HEK293 (cell line): ENCODE measurements around the gene SAG.

Source experiments
- CTCF ChIA-PET: fragments of 350-600 bp; formaldehyde crosslinking; extraction: SDS; loops from one replicate; lab custom pipeline; 2021; ENCODE audit warnings: antibody characterized with exemption; lab: Yijun Ruan, JAX
- POLR2A ChIA-PET: fragments of 300-600 bp; formaldehyde crosslinking; extraction: SDS; loops from one replicate; lab custom pipeline; 2020; ENCODE audit warnings: antibody characterized with exemption, inconsistent platforms; lab: Yijun Ruan, JAX
- H3K27ac ChIP-seq: fragments of 200-500 bp; sonication (Bioruptor generic); 2 replicates; pipeline ENCODE4 v1.5.1; 2014; ENCODE audit warnings: low read depth, low read length, control low read depth, inconsistent platforms; ENCODE audit errors: extremely low read depth
- H3K36me3 ChIP-seq, 2 experiments: fragments of 200-500 bp in 1 of 2; sonication (Bioruptor generic) in 1 of 2; 1 replicate in 1 of 2; 2 replicates in 1 of 2; pipeline ENCODE4 v1.5.1; 2014 to 2017; ENCODE audit warnings: inconsistent platforms in 2 of 2, low read length in 2 of 2; ENCODE audit not compliant: control insufficient read depth in 2 of 2, insufficient read depth in 1 of 2
- H3K4me1 ChIP-seq: fragments of 200-500 bp; sonication (Bioruptor generic); 2 replicates; pipeline ENCODE4 v1.5.1; 2014; ENCODE audit warnings: mild to moderate bottlenecking, low read length, inconsistent platforms; ENCODE audit not compliant: control insufficient read depth, insufficient read depth
- H3K4me3 ChIP-seq: 2 replicates; pipeline ENCODE4 v1.5.1; 2011; ENCODE audit warnings: low read depth, mild to moderate bottlenecking, control low read depth, low read length, moderate library complexity
- H3K9me3 ChIP-seq: fragments of 200-500 bp; sonication (Bioruptor generic); 2 replicates; pipeline ENCODE4 v1.5.1; 2014; ENCODE audit warnings: low read depth, low read length, inconsistent platforms; ENCODE audit not compliant: control insufficient read depth, insufficient read depth
- GLI4 ChIP-seq: fragments of 450-650 bp; formaldehyde crosslinking; IDR thresholded peaks from 2 replicates; pipeline ENCODE4 v1.5.1; 2016; ENCODE audit warnings: missing biosample characterization, missing genetic modification characterization
- KLF7 ChIP-seq: fragments of 450-650 bp; formaldehyde crosslinking; IDR thresholded peaks from 2 replicates; pipeline ENCODE4 v1.5.1; 2016; ENCODE audit warnings: missing biosample characterization, missing genetic modification characterization, borderline replicate concordance
- PBX3 ChIP-seq: sonication (generic); formaldehyde crosslinking; IDR thresholded peaks from 2 replicates; pipeline ENCODE4 v1.8.1; 2022; ENCODE audit warnings: mild to moderate bottlenecking, moderate library complexity, missing genetic modification reagents
- REPIN1 ChIP-seq: fragments of 450-650 bp; formaldehyde crosslinking; IDR thresholded peaks from 2 replicates; pipeline ENCODE4 v1.5.1; 2017; ENCODE audit warnings: missing biosample characterization, missing genetic modification characterization, low read depth
- SP7 ChIP-seq: fragments of 450-650 bp; formaldehyde crosslinking; IDR thresholded peaks from 2 replicates; pipeline ENCODE4 v1.5.1; 2016; ENCODE audit warnings: missing biosample characterization, missing genetic modification characterization
- TRIM28 ChIP-seq: IDR thresholded peaks from 2 replicates; pipeline ENCODE4 v1.6.1; 2011; ENCODE audit warnings: low read length, control low read depth, borderline replicate concordance
- ZFP3 ChIP-seq: fragments of 450-650 bp; formaldehyde crosslinking; IDR thresholded peaks from 2 replicates; pipeline ENCODE4 v1.5.1; 2016; ENCODE audit warnings: low read depth, missing biosample characterization, missing genetic modification characterization
- ZFP41 ChIP-seq: fragments of 450-650 bp; formaldehyde crosslinking; IDR thresholded peaks from 2 replicates; pipeline ENCODE4 v1.5.1; 2016; ENCODE audit warnings: missing biosample characterization, missing genetic modification characterization, borderline replicate concordance
- ZNF132 ChIP-seq: fragments of 450-650 bp; formaldehyde crosslinking; IDR thresholded peaks from 2 replicates; pipeline ENCODE4 v1.5.1; 2017; ENCODE audit warnings: missing biosample characterization, missing genetic modification characterization, borderline replicate concordance
- ZNF133 ChIP-seq: fragments of 450-650 bp; formaldehyde crosslinking; IDR thresholded peaks from 2 replicates; pipeline ENCODE4 v1.5.1; 2016; ENCODE audit warnings: missing biosample characterization, missing genetic modification characterization
- ZNF23 ChIP-seq: fragments of 450-650 bp; formaldehyde crosslinking; IDR thresholded peaks from 2 replicates; pipeline ENCODE4 v1.5.1; 2016; ENCODE audit warnings: missing biosample characterization, missing genetic modification characterization, borderline replicate concordance
- ZNF248 ChIP-seq: fragments of 450-650 bp; formaldehyde crosslinking; IDR thresholded peaks from 2 replicates; pipeline ENCODE4 v1.5.1; 2017; ENCODE audit warnings: missing biosample characterization, missing genetic modification characterization
- ZNF311 ChIP-seq: fragments of 450-650 bp; formaldehyde crosslinking; IDR thresholded peaks from 2 replicates; pipeline ENCODE4 v1.5.1; 2017; ENCODE audit warnings: missing biosample characterization, missing genetic modification characterization, borderline replicate concordance
- ZNF561 ChIP-seq: fragments of 450-650 bp; IDR thresholded peaks from 2 replicates; pipeline ENCODE4 v1.5.1; 2018; ENCODE audit warnings: missing biosample characterization, missing genetic modification characterization, borderline replicate concordance
- ZNF664 ChIP-seq: fragments of 450-650 bp; formaldehyde crosslinking; IDR thresholded peaks from 2 replicates; pipeline ENCODE4 v1.5.1; 2016; ENCODE audit warnings: missing biosample characterization, missing genetic modification characterization
- ZNF670 ChIP-seq: fragments of 450-650 bp; formaldehyde crosslinking; IDR thresholded peaks from 2 replicates; pipeline ENCODE4 v1.5.1; 2016; ENCODE audit warnings: missing biosample characterization, missing genetic modification characterization, low read depth
- ZNF677 ChIP-seq: fragments of 450-650 bp; IDR thresholded peaks from 2 replicates; pipeline ENCODE4 v1.5.0; 2018; ENCODE audit warnings: missing biosample characterization, mild to moderate bottlenecking, missing genetic modification characterization, moderate library complexity
- ZNF692 ChIP-seq: fragments of 450-650 bp; formaldehyde crosslinking; IDR thresholded peaks from 2 replicates; pipeline ENCODE4 v1.5.1; 2016; ENCODE audit warnings: missing biosample characterization, missing genetic modification characterization
- ZNF768 ChIP-seq: fragments of 450-650 bp; formaldehyde crosslinking; IDR thresholded peaks from 2 replicates; pipeline ENCODE4 v1.5.1; 2018; ENCODE audit warnings: missing biosample characterization, mild to moderate bottlenecking, missing genetic modification characterization
- ZSCAN16 ChIP-seq: fragments of 450-650 bp; formaldehyde crosslinking; IDR thresholded peaks from 2 replicates; pipeline ENCODE4 v1.5.1; 2016; ENCODE audit warnings: missing biosample characterization, missing genetic modification characterization
- ZSCAN30 ChIP-seq: fragments of 450-650 bp; IDR thresholded peaks from 2 replicates; pipeline ENCODE4 v1.5.1; 2018; ENCODE audit warnings: missing biosample characterization, mild to moderate bottlenecking, missing genetic modification characterization, moderate library complexity
- TF ChIP-seq, protein P1 (sequence below): fragments of 450-650 bp; formaldehyde crosslinking; IDR thresholded peaks from 2 replicates; pipeline ENCODE4 v1.5.1; 2016; ENCODE audit warnings: missing biosample characterization, missing genetic modification characterization
- TF ChIP-seq, protein P2 (sequence below): fragments of 450-650 bp; formaldehyde crosslinking; IDR thresholded peaks from 2 replicates; pipeline ENCODE4 v1.5.0; 2017; ENCODE audit warnings: missing biosample characterization, missing genetic modification characterization, borderline replicate concordance

Gene SAG

GRCh38 chr2:233290051-233290845, 17.4 kb upstream of the SAG start:
- Histone ChIP-seq H3K27ac (no peak overlapping the region), H3K9me3 (no peaks in the 10 kb centered on the region), H3K4me3 (no peak overlapping the region), H3K36me3 (peaks cover 9 to 98% of the 10 kb centered on the region in 2 experiments; a peak in 2 of 3 replicates), H3K4me1 (no peaks in the 10 kb centered on the region)
- TF ChIP-seq SP7 (tag by site-specific recombination) (no peak), ZFP3 (tag by site-specific recombination) (no peak), ZNF311 (tag by site-specific recombination) (no peak), ZNF670 (no peak), ZSCAN16 (tag by site-specific recombination) (no peak), REPIN1 (tag by site-specific recombination) (no peak)
- TF ChIP-seq, protein P1, sequence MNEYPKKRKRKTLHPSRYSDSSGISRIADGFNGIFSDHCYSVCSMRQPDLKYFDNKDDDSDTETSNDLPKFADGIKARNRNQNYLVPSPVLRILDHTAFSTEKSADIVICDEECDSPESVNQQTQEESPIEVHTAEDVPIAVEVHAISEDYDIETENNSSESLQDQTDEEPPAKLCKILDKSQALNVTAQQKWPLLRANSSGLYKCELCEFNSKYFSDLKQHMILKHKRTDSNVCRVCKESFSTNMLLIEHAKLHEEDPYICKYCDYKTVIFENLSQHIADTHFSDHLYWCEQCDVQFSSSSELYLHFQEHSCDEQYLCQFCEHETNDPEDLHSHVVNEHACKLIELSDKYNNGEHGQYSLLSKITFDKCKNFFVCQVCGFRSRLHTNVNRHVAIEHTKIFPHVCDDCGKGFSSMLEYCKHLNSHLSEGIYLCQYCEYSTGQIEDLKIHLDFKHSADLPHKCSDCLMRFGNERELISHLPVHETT (tag by site-specific recombination): no peak
- ChIA-PET POLR2A (no interaction called here), CTCF (interaction anchor here (0.7 kb wide), 1 partner anchor 267 kb away, joined by 3 read pairs; no protein-coding TSS in a partner anchor)

GRCh38 chr2:233295891-233296290, 11.7 kb upstream of the SAG start:
- Histone ChIP-seq H3K9me3 (no peaks in the 10 kb centered on the region), H3K36me3 (peaks cover 0 to 59% of the 10 kb centered on the region in 2 experiments; a peak in 2 of 3 replicates), H3K4me3 (no peak overlapping the region), H3K27ac (no peak overlapping the region), H3K4me1 (no peaks in the 10 kb centered on the region)
- ChIA-PET CTCF (interaction anchor here (0.6 to 1.4 kb wide), 3 partner anchors 44 to 147 kb away, joined by 3 read pairs; partner anchors contain the start of gene ATG16L1), POLR2A (interaction anchor here (0.6 to 0.7 kb wide), 2 partner anchors 89 to 94 kb away, joined by 3 read pairs; no protein-coding TSS in a partner anchor)
- TF ChIP-seq REPIN1 (tag by site-specific recombination): no peak
- TF ChIP-seq ZNF561: no peak
- TF ChIP-seq ZNF23: no peak
- no peak for TF ChIP-seq ZNF692 (tag by site-specific recombination)
- no peak for TF ChIP-seq PBX3 (CRISPR knock-in tag)
- no peak for TF ChIP-seq ZNF768 (tag by site-specific recombination)
- TF ChIP-seq ZNF132 (tag by site-specific recombination): no peak
- no peak for TF ChIP-seq GLI4 (tag by site-specific recombination)
- TF ChIP-seq ZNF248 (tag by site-specific recombination): no peak
- TF ChIP-seq, protein P2, sequence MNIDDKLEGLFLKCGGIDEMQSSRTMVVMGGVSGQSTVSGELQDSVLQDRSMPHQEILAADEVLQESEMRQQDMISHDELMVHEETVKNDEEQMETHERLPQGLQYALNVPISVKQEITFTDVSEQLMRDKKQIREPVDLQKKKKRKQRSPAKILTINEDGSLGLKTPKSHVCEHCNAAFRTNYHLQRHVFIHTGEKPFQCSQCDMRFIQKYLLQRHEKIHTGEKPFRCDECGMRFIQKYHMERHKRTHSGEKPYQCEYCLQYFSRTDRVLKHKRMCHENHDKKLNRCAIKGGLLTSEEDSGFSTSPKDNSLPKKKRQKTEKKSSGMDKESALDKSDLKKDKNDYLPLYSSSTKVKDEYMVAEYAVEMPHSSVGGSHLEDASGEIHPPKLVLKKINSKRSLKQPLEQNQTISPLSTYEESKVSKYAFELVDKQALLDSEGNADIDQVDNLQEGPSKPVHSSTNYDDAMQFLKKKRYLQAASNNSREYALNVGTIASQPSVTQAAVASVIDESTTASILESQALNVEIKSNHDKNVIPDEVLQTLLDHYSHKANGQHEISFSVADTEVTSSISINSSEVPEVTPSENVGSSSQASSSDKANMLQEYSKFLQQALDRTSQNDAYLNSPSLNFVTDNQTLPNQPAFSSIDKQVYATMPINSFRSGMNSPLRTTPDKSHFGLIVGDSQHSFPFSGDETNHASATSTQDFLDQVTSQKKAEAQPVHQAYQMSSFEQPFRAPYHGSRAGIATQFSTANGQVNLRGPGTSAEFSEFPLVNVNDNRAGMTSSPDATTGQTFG (tag by site-specific recombination): no peak
- TF ChIP-seq ZSCAN30 (tag by site-specific recombination): no peak
- no peak for TF ChIP-seq ZFP41
- TF ChIP-seq TRIM28: no peak
- TF ChIP-seq ZNF677 (tag by site-specific recombination): no peak
- TF ChIP-seq KLF7 (tag by site-specific recombination): no peak
- no peak for TF ChIP-seq ZNF664
- TF ChIP-seq ZNF133: no peak
